Measurements from ENCODE around the gene PER2. TPM values are rescaled to one million over a fixed set of nuclear protein-coding genes. Genes with fewer than 3 reads are reported as not detected.
"Not testable (repeated sequence)": the region's sequence is repeated elsewhere in the genome, so short reads cannot be mapped to it uniquely, and the experiment has no call there.

PER2 gene
- 10 to 100 TPM in 3 of 4 donors, 1 to 10 TPM in 1; 5.3 to 36.4 (median 15.4) TPM for total RNA-seq

- TF ChIP-seq, protein P1, sequence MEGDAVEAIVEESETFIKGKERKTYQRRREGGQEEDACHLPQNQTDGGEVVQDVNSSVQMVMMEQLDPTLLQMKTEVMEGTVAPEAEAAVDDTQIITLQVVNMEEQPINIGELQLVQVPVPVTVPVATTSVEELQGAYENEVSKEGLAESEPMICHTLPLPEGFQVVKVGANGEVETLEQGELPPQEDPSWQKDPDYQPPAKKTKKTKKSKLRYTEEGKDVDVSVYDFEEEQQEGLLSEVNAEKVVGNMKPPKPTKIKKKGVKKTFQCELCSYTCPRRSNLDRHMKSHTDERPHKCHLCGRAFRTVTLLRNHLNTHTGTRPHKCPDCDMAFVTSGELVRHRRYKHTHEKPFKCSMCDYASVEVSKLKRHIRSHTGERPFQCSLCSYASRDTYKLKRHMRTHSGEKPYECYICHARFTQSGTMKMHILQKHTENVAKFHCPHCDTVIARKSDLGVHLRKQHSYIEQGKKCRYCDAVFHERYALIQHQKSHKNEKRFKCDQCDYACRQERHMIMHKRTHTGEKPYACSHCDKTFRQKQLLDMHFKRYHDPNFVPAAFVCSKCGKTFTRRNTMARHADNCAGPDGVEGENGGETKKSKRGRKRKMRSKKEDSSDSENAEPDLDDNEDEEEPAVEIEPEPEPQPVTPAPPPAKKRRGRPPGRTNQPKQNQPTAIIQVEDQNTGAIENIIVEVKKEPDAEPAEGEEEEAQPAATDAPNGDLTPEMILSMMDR (IDR thresholded peaks at IDR 0.05), result no peak
- ATAC-seq (ENCODE audit: low FRiP score), result peak; percentile 67
- DNase-seq (ENCODE audit: low spot score), result peak; percentile 48
Observed at GRCh38 chr2:238287737-238288649, at the start of gene PER2. Gene PER2 (minus strand): TSS chr2:238288610. CDS start chr2:238277936, 10,674 bp downstream.

DNA sequence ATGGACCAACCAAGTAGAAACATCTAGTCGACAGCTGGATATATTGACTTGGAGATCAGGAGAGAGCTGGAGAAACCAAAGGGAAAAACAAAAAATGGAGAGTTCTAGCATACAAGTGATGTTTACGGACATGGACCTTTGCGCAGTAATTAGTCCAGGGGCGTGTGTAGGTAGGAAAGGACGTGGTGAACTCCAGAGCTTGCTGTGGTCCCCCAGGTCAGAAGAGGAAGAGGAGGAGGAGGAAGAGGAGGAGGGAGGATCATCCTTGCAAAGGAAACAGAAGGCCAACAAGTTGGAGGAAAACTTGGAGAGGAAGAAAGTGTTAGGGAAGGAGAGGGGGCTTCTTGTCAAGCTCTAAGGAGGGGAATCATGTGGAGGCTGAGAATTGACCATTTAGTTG is 49.4 kb upstream of the PER2 start:
- ATAC-seq (ENCODE audit: low FRiP score) (no peak), DNase-seq (ENCODE audit: low spot score) (no peak)
- TF ChIP-seq, protein P1 (IDR thresholded peaks at IDR 0.05), result no peak

- no peak for ATAC-seq (ENCODE audit: low FRiP score)
- no peak for DNase-seq (ENCODE audit: low spot score)
- TF ChIP-seq, protein P1 (IDR thresholded peaks at IDR 0.05), result no peak
Observed at GRCh38 chr2:238336793-238337444, 48.5 kb upstream of the PER2 start.

DNA sequence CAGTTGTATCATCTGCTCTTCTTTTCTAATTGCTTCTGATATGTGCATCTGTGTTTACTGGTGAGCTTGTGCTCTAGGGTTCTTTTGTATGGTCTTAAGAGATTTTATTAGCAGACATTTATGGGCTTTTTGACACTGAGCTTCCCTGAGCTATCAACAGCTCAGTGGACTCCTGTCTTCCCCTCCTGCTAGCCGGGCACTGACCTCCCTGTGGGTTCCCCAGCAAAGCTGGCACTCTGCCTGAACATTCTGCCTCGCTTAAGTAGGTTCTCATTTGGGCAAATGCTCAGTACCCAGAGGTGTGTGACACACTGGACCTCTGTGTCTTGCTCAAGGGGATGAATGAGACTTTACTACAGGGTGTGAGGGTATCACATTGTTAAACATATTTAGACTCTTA is 47.7 kb upstream of the PER2 start:
- no peak for ATAC-seq (ENCODE audit: low FRiP score)
- TF ChIP-seq, protein P1 (IDR thresholded peaks at IDR 0.05), result no peak

GRCh38 chr2:238335591-238335990 is 47.2 kb upstream of the PER2 start:
- DNase-seq (ENCODE audit: low spot score); ATAC-seq (ENCODE audit: low FRiP score): not testable (repeated sequence)

More for the DNA sequence above, 47.7 kb upstream of the PER2 start:
- no peak for DNase-seq (ENCODE audit: low spot score)

DNA sequence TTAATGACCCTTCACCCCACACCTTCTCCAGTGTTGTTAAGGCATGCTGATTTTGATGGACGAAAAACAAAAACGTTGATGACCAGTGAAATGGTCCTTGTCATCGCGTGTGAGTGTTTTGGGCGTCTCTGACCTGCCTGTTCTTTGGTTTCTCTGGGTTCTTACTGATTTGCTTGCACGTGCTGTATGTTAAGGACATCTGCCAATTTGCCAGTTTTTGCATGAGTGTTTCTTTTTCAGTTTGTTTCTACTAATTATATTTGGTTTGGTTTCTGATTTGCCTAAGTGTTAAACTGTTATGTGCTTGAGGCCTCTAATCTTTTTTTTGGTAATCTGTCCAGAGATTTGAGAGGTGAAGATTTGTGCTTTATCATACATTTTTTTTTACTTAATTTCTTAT is 46.5 kb upstream of the PER2 start:
- ATAC-seq (ENCODE audit: low FRiP score), result no peak
- DNase-seq (ENCODE audit: low spot score), result no peak
- TF ChIP-seq, protein P1 (IDR thresholded peaks at IDR 0.05), result no peak

DNA sequence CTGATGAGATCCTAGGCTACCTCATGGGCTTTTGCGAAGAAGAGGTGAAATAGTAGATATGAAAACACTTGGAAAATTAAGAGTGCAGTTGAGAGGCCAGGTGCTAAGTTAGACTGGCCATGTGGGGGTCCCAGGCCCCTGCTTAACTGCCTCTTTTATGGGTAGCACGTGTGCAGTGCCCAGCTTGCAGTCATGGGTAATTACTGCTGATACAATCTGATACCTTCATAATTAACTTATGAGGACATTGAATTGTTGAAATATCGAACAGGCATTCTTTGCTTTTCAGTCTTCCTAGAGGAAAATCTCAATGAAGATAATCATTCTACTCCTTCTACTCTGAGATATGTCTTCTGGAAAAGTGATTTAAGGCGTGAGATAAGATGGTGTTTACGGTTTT is 43.5 kb upstream of the PER2 start:
- TF ChIP-seq, protein P1 (IDR thresholded peaks at IDR 0.05), result no peak
- DNase-seq (ENCODE audit: low spot score), result no peak
- ATAC-seq (ENCODE audit: low FRiP score), result no peak
